ENCODE results near the gene LMF1.

DNA sequence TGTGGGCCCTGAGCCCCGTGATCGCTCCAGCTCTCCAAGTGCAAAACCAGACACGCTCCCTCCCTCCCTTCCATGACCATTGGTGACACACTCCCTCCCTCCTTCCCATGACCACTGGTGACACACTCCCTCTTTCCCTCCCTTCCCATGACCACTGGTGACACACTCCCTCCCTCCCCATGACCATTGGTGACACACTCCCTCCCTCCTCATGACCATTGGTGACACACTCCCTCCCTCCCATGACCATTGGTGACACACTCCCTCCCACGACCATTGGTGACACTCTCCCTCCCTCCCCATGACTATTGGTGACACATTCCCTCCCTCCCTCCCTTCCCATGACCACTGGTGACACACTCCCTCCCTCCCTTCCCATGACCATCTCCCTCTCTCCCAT lies 56.3 kb downstream of the LMF1 start:
- TF ChIP-seq POLR2AphosphoS5 (IDR thresholded peaks at IDR 0.05) (no peak), EZH2 (IDR thresholded peaks at IDR 0.05; ENCODE audit: borderline replicate concordance, insufficient read depth, low read length, poor library complexity, severe bottlenecking) (no peak), RAD21 (conservative IDR thresholded peaks at IDR 0.05) (no peak), REST (IDR thresholded peaks at IDR 0.05; ENCODE audit: borderline replicate concordance) (no peak)
- TF ChIP-seq, protein P1, sequence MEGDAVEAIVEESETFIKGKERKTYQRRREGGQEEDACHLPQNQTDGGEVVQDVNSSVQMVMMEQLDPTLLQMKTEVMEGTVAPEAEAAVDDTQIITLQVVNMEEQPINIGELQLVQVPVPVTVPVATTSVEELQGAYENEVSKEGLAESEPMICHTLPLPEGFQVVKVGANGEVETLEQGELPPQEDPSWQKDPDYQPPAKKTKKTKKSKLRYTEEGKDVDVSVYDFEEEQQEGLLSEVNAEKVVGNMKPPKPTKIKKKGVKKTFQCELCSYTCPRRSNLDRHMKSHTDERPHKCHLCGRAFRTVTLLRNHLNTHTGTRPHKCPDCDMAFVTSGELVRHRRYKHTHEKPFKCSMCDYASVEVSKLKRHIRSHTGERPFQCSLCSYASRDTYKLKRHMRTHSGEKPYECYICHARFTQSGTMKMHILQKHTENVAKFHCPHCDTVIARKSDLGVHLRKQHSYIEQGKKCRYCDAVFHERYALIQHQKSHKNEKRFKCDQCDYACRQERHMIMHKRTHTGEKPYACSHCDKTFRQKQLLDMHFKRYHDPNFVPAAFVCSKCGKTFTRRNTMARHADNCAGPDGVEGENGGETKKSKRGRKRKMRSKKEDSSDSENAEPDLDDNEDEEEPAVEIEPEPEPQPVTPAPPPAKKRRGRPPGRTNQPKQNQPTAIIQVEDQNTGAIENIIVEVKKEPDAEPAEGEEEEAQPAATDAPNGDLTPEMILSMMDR (IDR thresholded peaks at IDR 0.05; ENCODE audit: poor library complexity, severe bottlenecking), result no peak

Data from neural cell (in vitro differentiated cells).